GM23338 (cell line): ENCODE data around the gene ARL5C. TPM values are rescaled to one million over a fixed set of nuclear protein-coding genes. Genes with fewer than 3 reads are reported as not detected.

Experiments used
- ATAC-seq: fragments of 200-7000 bp; cut with Tn5 transposase; 3 replicates; pipeline ENCODE4 v1.9.1; 2020
- DNase-seq: peaks from one replicate; pipeline ENCODE4 v3.0.0-alpha.2; 2015; ENCODE audit warnings: low spot score
- H2AFZ ChIP-seq: fragments of 200-600 bp; sonication (generic); 2 replicates; pipeline ENCODE4 v1.8.0; 2016; ENCODE audit warnings: antibody characterized with exemption, mild to moderate bottlenecking, moderate library complexity
- H3F3A ChIP-seq: fragments of 200-600 bp; sonication (generic); replicated peaks from 2 replicates; pipeline ENCODE4 v1.8.0; 2017; ENCODE audit warnings: antibody characterized with exemption, mixed run types, low read depth
- H3K27ac ChIP-seq: fragments of 200-600 bp; sonication (generic); 2 replicates; pipeline ENCODE4 v1.6.1; 2016; ENCODE audit warnings: low read depth
- H3K27me3 ChIP-seq: fragments of 200-600 bp; sonication (generic); 2 replicates; pipeline ENCODE4 v1.8.0; 2016; ENCODE audit warnings: mild to moderate bottlenecking, mixed run types, moderate library complexity; ENCODE audit not compliant: insufficient read depth
- H3K36me3 ChIP-seq: fragments of 200-600 bp; sonication (generic); 2 replicates; pipeline ENCODE4 v1.8.0; 2016; ENCODE audit warnings: mild to moderate bottlenecking; ENCODE audit not compliant: insufficient read depth
- H3K4me1 ChIP-seq: fragments of 200-600 bp; sonication (generic); 2 replicates; pipeline ENCODE4 v1.8.0; 2016; ENCODE audit warnings: mild to moderate bottlenecking, moderate library complexity; ENCODE audit not compliant: insufficient read depth
- H3K4me2 ChIP-seq: fragments of 200-600 bp; sonication (generic); 2 replicates; pipeline ENCODE4 v1.7.1; 2017; ENCODE audit warnings: mixed run types
- H3K4me3 ChIP-seq: fragments of 200-600 bp; sonication (generic); 2 replicates; pipeline ENCODE4 v1.6.1; 2016; ENCODE audit warnings: mixed run types
- H3K79me2 ChIP-seq: fragments of 200-600 bp; sonication (generic); replicated peaks from 2 replicates; pipeline ENCODE4 v1.8.0; 2017; ENCODE audit warnings: mild to moderate bottlenecking; ENCODE audit not compliant: insufficient read depth
- H3K9me2 ChIP-seq: fragments of 200-600 bp; sonication (generic); 2 replicates; pipeline ENCODE4 v1.8.0; 2017; ENCODE audit not compliant: insufficient read depth
- H4K20me1 ChIP-seq: fragments of 200-600 bp; sonication (generic); replicated peaks from 2 replicates; pipeline ENCODE4 v1.8.0; 2017; ENCODE audit warnings: mild to moderate bottlenecking; ENCODE audit not compliant: insufficient read depth
- H3K27ac Mint-ChIP-seq: 2 replicates; pipeline ENCODE4 v1.8.0; 2020; ENCODE audit warnings: inconsistent platforms, mild to moderate bottlenecking, moderate library complexity, mixed read lengths
- H3K27me3 Mint-ChIP-seq: 3 replicates; pipeline ENCODE4 v1.8.0; 2022; ENCODE audit warnings: low read depth, mild to moderate bottlenecking, moderate library complexity, mixed read lengths, inconsistent platforms; ENCODE audit not compliant: insufficient read depth, poor library complexity
- H3K36me3 Mint-ChIP-seq: 3 replicates; pipeline ENCODE4 v1.8.0; 2021; ENCODE audit warnings: low read depth, mild to moderate bottlenecking, inconsistent platforms, moderate library complexity, mixed read lengths
- H3K4me1 Mint-ChIP-seq: 3 replicates; pipeline ENCODE4 v1.8.0; 2020; ENCODE audit warnings: mild to moderate bottlenecking, inconsistent platforms, mixed read lengths
- H3K4me3 Mint-ChIP-seq: 3 replicates; pipeline ENCODE4 v1.8.0; 2021; ENCODE audit warnings: moderate library complexity, mild to moderate bottlenecking, inconsistent platforms, mixed read lengths
- H3K9me3 Mint-ChIP-seq: 3 replicates; pipeline ENCODE4 v1.8.0; 2020; ENCODE audit warnings: moderate library complexity, mild to moderate bottlenecking, inconsistent platforms, mixed read lengths
- CREB1 ChIP-seq: fragments of 250-450 bp; sonication (Bioruptor Pico); IDR thresholded peaks from 2 replicates; pipeline ENCODE4 v1.5.0; 2020; ENCODE audit warnings: low read depth, mild to moderate bottlenecking, moderate library complexity
- EZH2 ChIP-seq: fragments of 200-600 bp; sonication (generic); IDR thresholded peaks from one replicate; pipeline ENCODE4 v1.8.0; 2017; ENCODE audit warnings: antibody characterized with exemption, mild to moderate bottlenecking, low read depth; ENCODE audit not compliant: unreplicated experiment
- NANOG ChIP-seq: IDR thresholded peaks from 2 replicates; pipeline ENCODE4 v1.6.1; 2016; ENCODE audit warnings: antibody characterized with exemption, borderline replicate concordance
- POLR2AphosphoS5 ChIP-seq: IDR thresholded peaks from 2 replicates; pipeline ENCODE4 v1.6.1; 2016; ENCODE audit warnings: antibody characterized with exemption, low read depth
- polyA plus RNA-seq: library from polyadenylated mRNA; unstranded; fragments of >200 nt; fragmentation: Nextera tagmentation; extraction: Ambion mirVana; gene quantifications from 2 replicates; pipeline ENCODE4 v1.2.1, GENCODE V29; 2016
- total RNA-seq: library from RNA; depleted of rRNA; stranded (reverse); fragments of >200 nt; shearing (Covaris generic); gene quantifications from 2 replicates; pipeline ENCODE4 v1.2.3, GENCODE V29; 2014
- TF ChIP-seq, protein P1 (sequence below): fragments of 250-450 bp; sonication (Bioruptor Pico); IDR thresholded peaks from 2 replicates; pipeline ENCODE4 v1.5.0; 2020; ENCODE audit warnings: mild to moderate bottlenecking, moderate library complexity
- TF ChIP-seq, protein P2 (sequence below), 2 experiments: fragments of 200-600 bp in 1 of 2; sonication (generic) in 1 of 2; conservative IDR thresholded peaks; 2 replicates each; pipeline versions ENCODE4 v1.5.1 to v1.6.1; 2016 to 2017; ENCODE audit warnings: antibody characterized with exemption in 2 of 2, low read depth in 2 of 2, mild to moderate bottlenecking in 2 of 2, moderate library complexity in 1 of 2
- TF ChIP-seq, protein P3 (sequence below): IDR thresholded peaks from 2 replicates; pipeline ENCODE4 v1.6.1; 2016; ENCODE audit warnings: antibody characterized with exemption

The ARL5C gene
- total and polyA plus RNA-seq, 2 experiments from 2014 or later, result not detected

DNA sequence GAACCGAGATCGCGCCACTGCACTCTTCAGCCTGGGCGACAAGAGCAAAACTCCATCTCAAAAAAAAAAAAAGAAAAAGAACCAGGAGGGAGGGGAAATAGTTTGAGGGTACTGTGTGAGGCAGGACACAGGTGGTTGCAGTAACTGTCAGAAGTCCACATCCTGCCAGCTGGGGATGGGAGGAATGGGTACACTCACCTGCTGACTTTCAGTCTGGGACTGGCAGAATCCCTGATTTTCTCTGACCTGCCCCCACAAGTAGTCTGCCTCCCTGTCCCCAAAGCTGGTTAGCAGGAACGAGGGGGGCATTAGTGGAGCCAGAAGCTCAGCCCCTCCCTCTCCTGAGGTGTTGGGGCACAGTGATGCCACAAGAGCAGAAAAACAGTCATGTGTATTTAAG, 7.1 kb upstream of the ARL5C start (continued):
- TF ChIP-seq, protein P1, sequence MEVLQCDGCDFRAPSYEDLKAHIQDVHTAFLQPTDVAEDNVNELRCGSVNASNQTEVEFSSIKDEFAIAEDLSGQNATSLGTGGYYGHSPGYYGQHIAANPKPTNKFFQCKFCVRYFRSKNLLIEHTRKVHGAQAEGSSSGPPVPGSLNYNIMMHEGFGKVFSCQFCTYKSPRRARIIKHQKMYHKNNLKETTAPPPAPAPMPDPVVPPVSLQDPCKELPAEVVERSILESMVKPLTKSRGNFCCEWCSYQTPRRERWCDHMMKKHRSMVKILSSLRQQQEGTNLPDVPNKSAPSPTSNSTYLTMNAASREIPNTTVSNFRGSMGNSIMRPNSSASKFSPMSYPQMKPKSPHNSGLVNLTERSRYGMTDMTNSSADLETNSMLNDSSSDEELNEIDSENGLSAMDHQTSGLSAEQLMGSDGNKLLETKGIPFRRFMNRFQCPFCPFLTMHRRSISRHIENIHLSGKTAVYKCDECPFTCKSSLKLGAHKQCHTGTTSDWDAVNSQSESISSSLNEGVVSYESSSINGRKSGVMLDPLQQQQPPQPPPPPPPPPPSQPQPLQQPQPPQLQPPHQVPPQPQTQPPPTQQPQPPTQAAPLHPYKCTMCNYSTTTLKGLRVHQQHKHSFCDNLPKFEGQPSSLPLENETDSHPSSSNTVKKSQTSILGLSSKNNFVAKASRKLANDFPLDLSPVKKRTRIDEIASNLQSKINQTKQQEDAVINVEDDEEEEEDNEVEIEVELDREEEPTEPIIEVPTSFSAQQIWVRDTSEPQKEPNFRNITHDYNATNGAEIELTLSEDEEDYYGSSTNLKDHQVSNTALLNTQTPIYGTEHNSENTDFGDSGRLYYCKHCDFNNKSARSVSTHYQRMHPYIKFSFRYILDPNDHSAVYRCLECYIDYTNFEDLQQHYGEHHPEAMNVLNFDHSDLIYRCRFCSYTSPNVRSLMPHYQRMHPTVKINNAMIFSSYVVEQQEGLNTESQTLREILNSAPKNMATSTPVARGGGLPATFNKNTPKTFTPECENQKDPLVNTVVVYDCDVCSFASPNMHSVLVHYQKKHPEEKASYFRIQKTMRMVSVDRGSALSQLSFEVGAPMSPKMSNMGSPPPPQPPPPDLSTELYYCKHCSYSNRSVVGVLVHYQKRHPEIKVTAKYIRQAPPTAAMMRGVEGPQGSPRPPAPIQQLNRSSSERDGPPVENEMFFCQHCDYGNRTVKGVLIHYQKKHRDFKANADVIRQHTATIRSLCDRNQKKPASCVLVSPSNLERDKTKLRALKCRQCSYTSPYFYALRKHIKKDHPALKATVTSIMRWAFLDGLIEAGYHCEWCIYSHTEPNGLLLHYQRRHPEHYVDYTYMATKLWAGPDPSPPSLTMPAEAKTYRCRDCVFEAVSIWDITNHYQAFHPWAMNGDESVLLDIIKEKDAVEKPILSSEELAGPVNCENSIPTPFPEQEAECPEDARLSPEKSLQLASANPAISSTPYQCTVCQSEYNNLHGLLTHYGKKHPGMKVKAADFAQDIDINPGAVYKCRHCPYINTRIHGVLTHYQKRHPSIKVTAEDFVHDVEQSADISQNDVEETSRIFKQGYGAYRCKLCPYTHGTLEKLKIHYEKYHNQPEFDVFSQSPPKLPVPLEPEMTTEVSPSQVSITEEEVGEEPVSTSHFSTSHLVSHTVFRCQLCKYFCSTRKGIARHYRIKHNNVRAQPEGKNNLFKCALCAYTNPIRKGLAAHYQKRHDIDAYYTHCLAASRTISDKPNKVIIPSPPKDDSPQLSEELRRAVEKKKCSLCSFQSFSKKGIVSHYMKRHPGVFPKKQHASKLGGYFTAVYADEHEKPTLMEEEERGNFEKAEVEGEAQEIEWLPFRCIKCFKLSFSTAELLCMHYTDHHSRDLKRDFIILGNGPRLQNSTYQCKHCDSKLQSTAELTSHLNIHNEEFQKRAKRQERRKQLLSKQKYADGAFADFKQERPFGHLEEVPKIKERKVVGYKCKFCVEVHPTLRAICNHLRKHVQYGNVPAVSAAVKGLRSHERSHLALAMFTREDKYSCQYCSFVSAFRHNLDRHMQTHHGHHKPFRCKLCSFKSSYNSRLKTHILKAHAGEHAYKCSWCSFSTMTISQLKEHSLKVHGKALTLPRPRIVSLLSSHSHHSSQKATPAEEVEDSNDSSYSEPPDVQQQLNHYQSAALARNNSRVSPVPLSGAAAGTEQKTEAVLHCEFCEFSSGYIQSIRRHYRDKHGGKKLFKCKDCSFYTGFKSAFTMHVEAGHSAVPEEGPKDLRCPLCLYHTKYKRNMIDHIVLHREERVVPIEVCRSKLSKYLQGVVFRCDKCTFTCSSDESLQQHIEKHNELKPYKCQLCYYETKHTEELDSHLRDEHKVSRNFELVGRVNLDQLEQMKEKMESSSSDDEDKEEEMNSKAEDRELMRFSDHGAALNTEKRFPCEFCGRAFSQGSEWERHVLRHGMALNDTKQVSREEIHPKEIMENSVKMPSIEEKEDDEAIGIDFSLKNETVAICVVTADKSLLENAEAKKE, result no peak
- TF ChIP-seq EZH2, result no peak

DNA sequence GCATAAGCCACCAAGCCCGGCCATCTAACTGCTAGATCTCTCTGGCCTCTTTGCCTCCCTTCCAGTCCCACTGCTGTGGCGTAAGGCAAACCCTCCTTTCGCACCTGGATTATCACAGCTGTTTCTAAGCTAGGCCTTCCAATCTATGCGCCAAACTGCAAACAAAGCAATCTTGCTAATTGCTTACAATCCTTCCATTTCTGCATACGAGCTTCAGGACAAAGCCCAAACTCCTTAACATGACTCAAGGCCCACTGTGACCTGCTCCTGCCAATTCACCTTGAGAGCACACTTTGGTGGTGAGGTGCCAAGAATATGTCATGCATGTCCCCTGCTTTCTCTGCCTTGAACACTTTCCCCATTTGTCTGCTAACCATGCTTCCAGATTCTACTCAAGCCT, 6.0 kb upstream of the ARL5C start:
- Histone ChIP-seq H3K4me2 (no peak overlapping the region), H3K4me3 (no peak overlapping the region), H3K27me3 (peaks cover 12% of the 10 kb centered on the region), H2AFZ (no peak overlapping the region), H3F3A (peaks cover 13% of the 10 kb centered on the region), H3K4me1 (peaks cover 27% of the 10 kb centered on the region), H3K36me3 (no peaks in the 10 kb centered on the region), H3K9me2 (no peaks in the 10 kb centered on the region), H3K27ac (no peak overlapping the region), H3K79me2 (no peaks in the 10 kb centered on the region), H4K20me1 (no peaks in the 10 kb centered on the region)
- Mint-ChIP-seq H3K27ac (no peak overlapping the region), H3K27me3 (peaks cover 11% of the 10 kb centered on the region), H3K36me3 (peaks cover 16% of the 10 kb centered on the region), H3K4me1 (peaks cover 37% of the 10 kb centered on the region), H3K9me3 (peaks cover 9% of the 10 kb centered on the region; the same call in 2 of the 3 replicates), H3K4me3 (no peak overlapping the region)
- no peak for ATAC-seq
- no peak for DNase-seq
- TF ChIP-seq POLR2AphosphoS5 (no peak), NANOG (no peak), CREB1 (CRISPR knock-in tag) (no peak)
- TF ChIP-seq, protein P2, sequence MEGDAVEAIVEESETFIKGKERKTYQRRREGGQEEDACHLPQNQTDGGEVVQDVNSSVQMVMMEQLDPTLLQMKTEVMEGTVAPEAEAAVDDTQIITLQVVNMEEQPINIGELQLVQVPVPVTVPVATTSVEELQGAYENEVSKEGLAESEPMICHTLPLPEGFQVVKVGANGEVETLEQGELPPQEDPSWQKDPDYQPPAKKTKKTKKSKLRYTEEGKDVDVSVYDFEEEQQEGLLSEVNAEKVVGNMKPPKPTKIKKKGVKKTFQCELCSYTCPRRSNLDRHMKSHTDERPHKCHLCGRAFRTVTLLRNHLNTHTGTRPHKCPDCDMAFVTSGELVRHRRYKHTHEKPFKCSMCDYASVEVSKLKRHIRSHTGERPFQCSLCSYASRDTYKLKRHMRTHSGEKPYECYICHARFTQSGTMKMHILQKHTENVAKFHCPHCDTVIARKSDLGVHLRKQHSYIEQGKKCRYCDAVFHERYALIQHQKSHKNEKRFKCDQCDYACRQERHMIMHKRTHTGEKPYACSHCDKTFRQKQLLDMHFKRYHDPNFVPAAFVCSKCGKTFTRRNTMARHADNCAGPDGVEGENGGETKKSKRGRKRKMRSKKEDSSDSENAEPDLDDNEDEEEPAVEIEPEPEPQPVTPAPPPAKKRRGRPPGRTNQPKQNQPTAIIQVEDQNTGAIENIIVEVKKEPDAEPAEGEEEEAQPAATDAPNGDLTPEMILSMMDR (conservative IDR thresholded peaks at IDR 0.05; ENCODE audit: low read depth in 2 of 2), result no peak
- TF ChIP-seq, protein P3, sequence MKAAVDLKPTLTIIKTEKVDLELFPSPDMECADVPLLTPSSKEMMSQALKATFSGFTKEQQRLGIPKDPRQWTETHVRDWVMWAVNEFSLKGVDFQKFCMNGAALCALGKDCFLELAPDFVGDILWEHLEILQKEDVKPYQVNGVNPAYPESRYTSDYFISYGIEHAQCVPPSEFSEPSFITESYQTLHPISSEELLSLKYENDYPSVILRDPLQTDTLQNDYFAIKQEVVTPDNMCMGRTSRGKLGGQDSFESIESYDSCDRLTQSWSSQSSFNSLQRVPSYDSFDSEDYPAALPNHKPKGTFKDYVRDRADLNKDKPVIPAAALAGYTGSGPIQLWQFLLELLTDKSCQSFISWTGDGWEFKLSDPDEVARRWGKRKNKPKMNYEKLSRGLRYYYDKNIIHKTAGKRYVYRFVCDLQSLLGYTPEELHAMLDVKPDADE, result no peak
- TF ChIP-seq, protein P1, result no peak
